IMR-90 (cell line): Measurements from ENCODE around the gene HSPA12A.

ENCODE experiments used
- BHLHE40 ChIP-seq: fragments of 150-350 bp; IDR thresholded peaks from 2 replicates; pipeline ENCODE4 v1.6.1; 2016; ENCODE audit warnings: mild to moderate bottlenecking, low read depth, low read length
- CEBPB ChIP-seq: IDR thresholded peaks from 2 replicates; pipeline ENCODE4 v1.6.1; 2012; ENCODE audit warnings: low read depth, low read length, improper control_type of control experiment
- CTCF ChIP-seq: conservative IDR thresholded peaks from 2 replicates; pipeline ENCODE4 v1.5.1; 2012; ENCODE audit warnings: mild to moderate bottlenecking, low read depth, low read length, improper control_type of control experiment
- FOS ChIP-seq: fragments of 150-350 bp; IDR thresholded peaks from 2 replicates; pipeline ENCODE4 v1.6.1; 2016; ENCODE audit warnings: low read depth, low read length
- MXI1 ChIP-seq: IDR thresholded peaks from 2 replicates; pipeline ENCODE4 v1.6.1; 2012; ENCODE audit warnings: low read depth, mild to moderate bottlenecking, low read length, moderate library complexity, borderline replicate concordance
- POLR2A ChIP-seq: IDR thresholded peaks from 2 replicates; pipeline ENCODE4 v1.6.1; 2012; ENCODE audit warnings: mild to moderate bottlenecking, low read depth, low read length
- RAD21 ChIP-seq: IDR thresholded peaks from 2 replicates; pipeline ENCODE4 v1.6.1; 2012; ENCODE audit warnings: low read length, improper control_type of control experiment
- RFX5 ChIP-seq: IDR thresholded peaks from 2 replicates; pipeline ENCODE4 v1.8.0; 2012; ENCODE audit warnings: low read depth, mild to moderate bottlenecking, low read length, moderate library complexity
- TF ChIP-seq, protein P1 (sequence below): fragments of 150-350 bp; IDR thresholded peaks from 2 replicates; pipeline ENCODE4 v1.6.1; 2017; ENCODE audit warnings: mild to moderate bottlenecking, antibody characterized with exemption, low read length, low read depth
- TF ChIP-seq, protein P2 (sequence below): fragments of 150-350 bp; IDR thresholded peaks from 2 replicates; pipeline ENCODE4 v1.6.1; 2016; ENCODE audit warnings: low read depth, mild to moderate bottlenecking, low read length, moderate library complexity, borderline replicate concordance

DNA sequence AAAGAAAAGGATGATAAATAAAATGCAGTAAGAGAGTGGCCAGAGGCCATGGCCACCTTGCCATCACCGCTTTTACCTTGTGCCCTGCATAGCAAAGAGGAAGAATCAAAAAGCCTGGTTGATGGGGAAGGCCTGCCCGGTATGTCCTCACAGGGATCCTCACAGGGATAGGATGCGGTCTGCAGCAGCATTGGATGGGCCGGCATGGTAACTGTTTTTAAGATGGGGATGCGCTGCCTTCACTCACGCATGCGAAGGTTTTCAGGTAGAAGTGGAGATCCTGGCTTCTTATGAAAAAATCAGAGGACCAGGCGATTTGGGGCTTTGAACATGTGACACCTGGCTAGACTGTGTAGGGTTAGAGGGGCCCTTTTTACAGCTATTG, 109.2 kb downstream of the HSPA12A start:
- no peak for TF ChIP-seq CTCF
- TF ChIP-seq MXI1 = no peak
- TF ChIP-seq FOS = no peak
- no peak for TF ChIP-seq RAD21
- TF ChIP-seq, protein P1, sequence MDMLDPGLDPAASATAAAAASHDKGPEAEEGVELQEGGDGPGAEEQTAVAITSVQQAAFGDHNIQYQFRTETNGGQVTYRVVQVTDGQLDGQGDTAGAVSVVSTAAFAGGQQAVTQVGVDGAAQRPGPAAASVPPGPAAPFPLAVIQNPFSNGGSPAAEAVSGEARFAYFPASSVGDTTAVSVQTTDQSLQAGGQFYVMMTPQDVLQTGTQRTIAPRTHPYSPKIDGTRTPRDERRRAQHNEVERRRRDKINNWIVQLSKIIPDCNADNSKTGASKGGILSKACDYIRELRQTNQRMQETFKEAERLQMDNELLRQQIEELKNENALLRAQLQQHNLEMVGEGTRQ = no peak
- TF ChIP-seq POLR2A = no peak
- TF ChIP-seq, protein P2, sequence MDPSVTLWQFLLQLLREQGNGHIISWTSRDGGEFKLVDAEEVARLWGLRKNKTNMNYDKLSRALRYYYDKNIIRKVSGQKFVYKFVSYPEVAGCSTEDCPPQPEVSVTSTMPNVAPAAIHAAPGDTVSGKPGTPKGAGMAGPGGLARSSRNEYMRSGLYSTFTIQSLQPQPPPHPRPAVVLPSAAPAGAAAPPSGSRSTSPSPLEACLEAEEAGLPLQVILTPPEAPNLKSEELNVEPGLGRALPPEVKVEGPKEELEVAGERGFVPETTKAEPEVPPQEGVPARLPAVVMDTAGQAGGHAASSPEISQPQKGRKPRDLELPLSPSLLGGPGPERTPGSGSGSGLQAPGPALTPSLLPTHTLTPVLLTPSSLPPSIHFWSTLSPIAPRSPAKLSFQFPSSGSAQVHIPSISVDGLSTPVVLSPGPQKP = no peak
- TF ChIP-seq RFX5 = no peak
- no peak for TF ChIP-seq CEBPB
- no peak for TF ChIP-seq BHLHE40
